OCI-LY7 (cell line): ENCODE measurements around the gene PLXDC2. TPM values are rescaled to one million over a fixed set of nuclear protein-coding genes. Genes with fewer than 3 reads are reported as not detected.

Experiments used
- BruUV-seq: library from RNA; stranded (reverse); fragments of 400-500 nt; replicated peaks from 2 replicates; lab custom pipeline; 2021; lab: Mats Ljungman, UMichigan
- CTCF ChIA-PET: fragments of 300-600 bp; sonication (Branson Sonifier 250); formaldehyde crosslinking; loops from one replicate; lab custom pipeline; 2022; ENCODE audit warnings: antibody characterized with exemption; ENCODE audit not compliant: unreplicated experiment; lab: Charles Lee
- POLR2A ChIA-PET: fragments of 300-600 bp; sonication (Branson Sonifier 250); formaldehyde crosslinking; loops from one replicate; lab custom pipeline; 2022; ENCODE audit warnings: antibody characterized with exemption; lab: Charles Lee
- DNase-seq: peaks from one replicate; pipeline ENCODE4 v3.0.0-alpha.2; 2015; ENCODE audit warnings: low spot score
- H2AFZ ChIP-seq: fragments of 200-600 bp; sonication (generic), shearing (Covaris generic); 2 replicates; pipeline ENCODE4 v1.6.1; 2014; ENCODE audit warnings: mild to moderate bottlenecking, antibody characterized with exemption, low read length, moderate library complexity
- H3K27ac ChIP-seq: fragments of 200-600 bp; sonication (generic); 2 replicates; pipeline ENCODE4 v1.5.1; 2014; ENCODE audit warnings: mixed run types, low read depth, mild to moderate bottlenecking, moderate library complexity, low read length, inconsistent platforms; ENCODE audit not compliant: poor library complexity, severe bottlenecking
- H3K36me3 ChIP-seq: fragments of 200-600 bp; sonication (generic); 2 replicates; pipeline ENCODE4 v1.6.1; 2014; ENCODE audit warnings: mild to moderate bottlenecking, antibody characterized with exemption, low read length, moderate library complexity, mixed read lengths; ENCODE audit not compliant: insufficient read depth
- H3K4me1 ChIP-seq: fragments of 200-600 bp; sonication (generic); 2 replicates; pipeline ENCODE4 v1.5.1; 2014; ENCODE audit warnings: mild to moderate bottlenecking, low read length; ENCODE audit not compliant: insufficient read depth, poor library complexity, severe bottlenecking
- H3K4me2 ChIP-seq: fragments of 200-600 bp; sonication (generic); 2 replicates; pipeline ENCODE4 v1.6.1; 2014; ENCODE audit warnings: mild to moderate bottlenecking, low read length
- H3K4me3 ChIP-seq: fragments of 200-600 bp; sonication (generic); 2 replicates; pipeline ENCODE4 v1.5.1; 2014; ENCODE audit warnings: mild to moderate bottlenecking, low read depth, low read length; ENCODE audit not compliant: poor library complexity, severe bottlenecking
- H3K79me2 ChIP-seq: fragments of 200-600 bp; sonication (generic); 2 replicates; pipeline ENCODE4 v1.6.1; 2016; ENCODE audit warnings: low read depth, mild to moderate bottlenecking, low read length, moderate library complexity, mixed read lengths; ENCODE audit not compliant: insufficient read depth
- H3K9me2 ChIP-seq: fragments of 200-600 bp; sonication (generic); 2 replicates; pipeline ENCODE4 v1.6.1; 2016; ENCODE audit warnings: mild to moderate bottlenecking, low read length, mixed read lengths; ENCODE audit not compliant: insufficient read depth
- H3K9me3 ChIP-seq: fragments of 200-600 bp; sonication (generic); 2 replicates; pipeline ENCODE4 v1.6.1; 2014; ENCODE audit warnings: mild to moderate bottlenecking, mixed run types, low read length, mixed read lengths
- H4K20me1 ChIP-seq: fragments of 200-600 bp; sonication (generic); 2 replicates; pipeline ENCODE4 v1.6.1; 2014; ENCODE audit warnings: mild to moderate bottlenecking, antibody characterized with exemption, low read length, moderate library complexity, mixed read lengths; ENCODE audit not compliant: insufficient read depth
- CTCF ChIP-seq: fragments of 200-600 bp; sonication (generic); conservative IDR thresholded peaks from 2 replicates; pipeline ENCODE4 v1.5.1; 2014; ENCODE audit warnings: mild to moderate bottlenecking, antibody characterized with exemption, low read length, moderate library complexity, mixed read lengths
- EZH2phosphoT487 ChIP-seq: fragments of 200-600 bp; sonication (generic); IDR thresholded peaks from 2 replicates; pipeline ENCODE4 v1.6.1; 2018; ENCODE audit warnings: low read depth, borderline replicate concordance, mild to moderate bottlenecking, mixed run types, antibody characterized with exemption, low read length, moderate library complexity, mixed read lengths
- intact Hi-C: fragments of 100-400 bp; cut with micrococcal nuclease; formaldehyde crosslinking; loops from one replicate; pipeline ENCODE4 v1.10.0; 2022; ENCODE audit not compliant: unreplicated experiment
- total RNA-seq, 2 experiments: library from RNA; depleted of rRNA in 1 of 2; stranded (reverse); fragments of >200 nt in 1 of 2; shearing (Covaris generic) in 1 of 2; gene quantifications; 2 replicates each; pipeline ENCODE4 v1.2.3, GENCODE V29; 2014 to 2022

Gene PLXDC2
- total RNA-seq, 2 experiments from 2014 or later, result not detected

GRCh38 chr10:19941206-19941880 lies 125.1 kb downstream of the PLXDC2 start:
- no peaks in the 10 kb centered on the region for H3K9me2 ChIP-seq
- H3K36me3 ChIP-seq, result no peaks in the 10 kb centered on the region
- no peak overlapping the region for H3K4me3 ChIP-seq
- no TSS peak for BruUV-seq
- no peak overlapping the region for H3K4me2 ChIP-seq
- CTCF ChIA-PET, result no interaction called here
- no peak overlapping the region for H3K27ac ChIP-seq
- no peaks in the 10 kb centered on the region for H4K20me1 ChIP-seq
- no peaks in the 10 kb centered on the region for H3K4me1 ChIP-seq
- no peaks in the 10 kb centered on the region for H3K9me3 ChIP-seq
- TF ChIP-seq EZH2phosphoT487, result no peak
- no peak for TF ChIP-seq CTCF
- H3K79me2 ChIP-seq, result no peaks in the 10 kb centered on the region
- POLR2A ChIA-PET, result interaction anchor here (0.6 kb wide), 1 partner anchor 47 kb away, joined by 4 read pairs; no protein-coding TSS in a partner anchor
- intact Hi-C loops, result no loop called here
- no peak for DNase-seq
- H2AFZ ChIP-seq, result no peak overlapping the region

- Histone ChIP-seq H3K79me2 (no peaks in the 10 kb centered on the region), H3K27ac (no peak overlapping the region), H3K4me1 (no peaks in the 10 kb centered on the region), H3K4me3 (no peak overlapping the region), H2AFZ (no peak overlapping the region), H3K9me2 (no peaks in the 10 kb centered on the region), H4K20me1 (no peaks in the 10 kb centered on the region), H3K9me3 (no peaks in the 10 kb centered on the region), H3K4me2 (no peak overlapping the region), H3K36me3 (no peaks in the 10 kb centered on the region)
- intact Hi-C loops, result no loop called here
- BruUV-seq, result no TSS peak
- ChIA-PET POLR2A (interaction anchor here (0.7 kb wide), 1 partner anchor 1261 kb away, joined by 3 read pairs; no protein-coding TSS in a partner anchor), CTCF (no interaction called here)
- no peak for TF ChIP-seq CTCF
- no peak for TF ChIP-seq EZH2phosphoT487
- no peak for DNase-seq
Observed at GRCh38 chr10:19944911-19945663, 128.9 kb downstream of the PLXDC2 start.
